Measurements from ENCODE around the gene SCNN1B. TPM values are rescaled to one million over a fixed set of nuclear protein-coding genes. Genes with fewer than 3 reads are reported as not detected.
"Not testable (repeated sequence)": the region's sequence is repeated elsewhere in the genome, so short reads cannot be mapped to it uniquely, and the experiment has no call there.

The SCNN1B gene
- total RNA-seq, 1 donor = not detected

GRCh38 chr16:23377071-23377931 lies 75.2 kb downstream of the SCNN1B start:
- no peak for TF ChIP-seq CTCF (IDR thresholded peaks at IDR 0.05; ENCODE audit: insufficient read depth, low read length)
- no peak overlapping the region for H3K4me3 ChIP-seq (ENCODE audit: low read depth, low read length)
- no peak for DNase-seq (ENCODE audit: low read depth)

- no peak for DNase-seq (ENCODE audit: low read depth)
- H3K4me3 ChIP-seq (ENCODE audit: low read depth, low read length) = no peak overlapping the region
- no peak for TF ChIP-seq CTCF (IDR thresholded peaks at IDR 0.05; ENCODE audit: insufficient read depth, low read length)
Measured at GRCh38 chr16:23378256-23378655, 76.2 kb downstream of the SCNN1B start.

GRCh38 chr16:23378921-23379320 lies 76.8 kb downstream of the SCNN1B start:
- DNase-seq (ENCODE audit: low read depth) = no peak

GRCh38 chr16:23379707-23380106 lies 77.6 kb downstream of the SCNN1B start:
- TF ChIP-seq CTCF (IDR thresholded peaks at IDR 0.05; ENCODE audit: insufficient read depth, low read length) = no peak
- DNase-seq (ENCODE audit: low read depth) = no peak
- H3K4me3 ChIP-seq (ENCODE audit: low read depth, low read length) = no peak overlapping the region

More at GRCh38 chr16:23378921-23379320, 76.8 kb downstream of the SCNN1B start:
- H3K4me3 ChIP-seq (ENCODE audit: low read depth, low read length) = no peak overlapping the region
- no peak for TF ChIP-seq CTCF (IDR thresholded peaks at IDR 0.05; ENCODE audit: insufficient read depth, low read length)

- TF ChIP-seq CTCF (IDR thresholded peaks at IDR 0.05; ENCODE audit: insufficient read depth, low read length) = no peak
- no peak for DNase-seq (ENCODE audit: low read depth)
- no peak overlapping the region for H3K4me3 ChIP-seq (ENCODE audit: low read depth, low read length)
Measured at GRCh38 chr16:23380501-23380951, 78.4 kb downstream of the SCNN1B start.

- DNase-seq (ENCODE audit: low read depth); H3K4me3 ChIP-seq (ENCODE audit: low read depth, low read length): not testable (repeated sequence)
Measured at GRCh38 chr16:23381702-23382101, 79.6 kb downstream of the SCNN1B start.

- H3K4me3 ChIP-seq (ENCODE audit: low read depth, low read length) = no peak overlapping the region
- DNase-seq (ENCODE audit: low read depth) = no peak
- no peak for TF ChIP-seq CTCF (IDR thresholded peaks at IDR 0.05; ENCODE audit: insufficient read depth, low read length)
Measured at GRCh38 chr16:23382279-23382678, 80.2 kb downstream of the SCNN1B start.
